HepG2 (cell line): ENCODE data around the gene CCDC192.

Source experiments
- EP300 ChIP-seq, 3 experiments: sonication (generic) in 1 of 3; formaldehyde crosslinking in 1 of 3; IDR thresholded peaks; 2 replicates each; pipeline versions ENCODE4 v1.5.1 to v1.6.1; 2011 to 2020; ENCODE audit warnings: low read depth in 2 of 3, low read length in 2 of 3, borderline replicate concordance in 1 of 3, improper control_type of control experiment in 1 of 3, mild to moderate bottlenecking in 1 of 3, missing genetic modification reagents in 1 of 3, moderate library complexity in 1 of 3
- HIC2 ChIP-seq: sonication (generic); formaldehyde crosslinking; IDR thresholded peaks from 2 replicates; pipeline ENCODE4 v1.9.0; 2022; ENCODE audit warnings: low read depth, missing genetic modification reagents
- JUNB ChIP-seq: sonication (generic); formaldehyde crosslinking; IDR thresholded peaks from 2 replicates; pipeline ENCODE4 v1.8.0; 2022; ENCODE audit warnings: missing genetic modification reagents, mild to moderate bottlenecking, borderline replicate concordance
- NFKB2 ChIP-seq: sonication (generic); formaldehyde crosslinking; IDR thresholded peaks from 2 replicates; pipeline ENCODE4 v1.4.0; 2020; ENCODE audit warnings: missing genetic modification reagents, borderline replicate concordance
- NPAS2 ChIP-seq: sonication (generic); formaldehyde crosslinking; IDR thresholded peaks from 2 replicates; pipeline ENCODE4 v1.8.0; 2022; ENCODE audit warnings: mild to moderate bottlenecking, missing genetic modification reagents, borderline replicate concordance
- ZNF781 ChIP-seq: sonication (generic); formaldehyde crosslinking; IDR thresholded peaks from 2 replicates; pipeline ENCODE4 v1.5.1; 2020; ENCODE audit warnings: borderline replicate concordance, mild to moderate bottlenecking, missing genetic modification reagents; ENCODE audit errors: not compliant biosample characterization
- TF ChIP-seq, protein P1 (sequence below), 2 experiments: sonication (generic) in 1 of 2; formaldehyde crosslinking in 1 of 2; IDR thresholded peaks; 2 replicates each; pipeline versions ENCODE4 v1.4.0 to v1.6.1; 2018 to 2020; ENCODE audit warnings: missing genetic modification reagents in 2 of 2, borderline replicate concordance in 1 of 2, low read depth in 1 of 2, mild to moderate bottlenecking in 1 of 2, missing biosample characterization in 1 of 2

DNA sequence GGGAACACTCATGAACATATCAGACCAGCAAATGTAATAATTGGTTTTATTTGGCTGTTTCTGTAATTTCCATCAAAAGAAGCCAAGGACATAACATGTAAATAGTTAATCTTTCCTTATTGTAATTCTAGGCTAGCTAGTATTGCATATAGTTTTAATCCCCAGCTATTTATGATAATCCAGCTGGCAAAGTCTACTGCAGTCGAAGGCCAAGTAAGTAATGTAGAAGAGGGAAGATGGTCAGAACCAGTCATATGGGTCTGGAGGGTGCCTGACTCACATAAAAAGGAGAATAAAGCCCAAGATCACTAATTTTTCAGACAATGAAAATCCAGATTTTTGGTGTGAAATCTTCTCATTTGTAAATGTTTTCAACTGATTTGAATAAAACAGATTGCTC lies 106.3 kb downstream of the CCDC192 start:
- TF ChIP-seq HIC2 (CRISPR knock-in tag) (no peak), NPAS2 (CRISPR knock-in tag) (no peak), ZNF781 (CRISPR knock-in tag) (no peak), NFKB2 (no peak), JUNB (CRISPR knock-in tag) (no peak), EP300 (IDR thresholded peaks at IDR 0.05; ENCODE audit: low read depth in 2 of 2, low read length in 2 of 2) (no peak), EP300 (CRISPR knock-in tag; IDR thresholded peaks at IDR 0.05; ENCODE audit: borderline replicate concordance) (no peak)
- TF ChIP-seq, protein P1, sequence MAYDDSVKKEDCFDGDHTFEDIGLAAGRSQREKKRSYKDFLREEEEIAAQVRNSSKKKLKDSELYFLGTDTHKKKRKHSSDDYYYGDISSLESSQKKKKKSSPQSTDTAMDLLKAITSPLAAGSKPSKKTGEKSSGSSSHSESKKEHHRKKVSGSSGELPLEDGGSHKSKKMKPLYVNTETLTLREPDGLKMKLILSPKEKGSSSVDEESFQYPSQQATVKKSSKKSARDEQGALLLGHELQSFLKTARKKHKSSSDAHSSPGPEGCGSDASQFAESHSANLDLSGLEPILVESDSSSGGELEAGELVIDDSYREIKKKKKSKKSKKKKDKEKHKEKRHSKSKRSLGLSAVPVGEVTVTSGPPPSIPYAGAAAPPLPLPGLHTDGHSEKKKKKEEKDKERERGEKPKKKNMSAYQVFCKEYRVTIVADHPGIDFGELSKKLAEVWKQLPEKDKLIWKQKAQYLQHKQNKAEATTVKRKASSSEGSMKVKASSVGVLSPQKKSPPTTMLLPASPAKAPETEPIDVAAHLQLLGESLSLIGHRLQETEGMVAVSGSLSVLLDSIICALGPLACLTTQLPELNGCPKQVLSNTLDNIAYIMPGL (CRISPR knock-in tag; IDR thresholded peaks at IDR 0.05; ENCODE audit: borderline replicate concordance in 1 of 2, low read depth in 1 of 2): no peak
